ENCODE results near the gene TTC34. TPM values are rescaled to one million over a fixed set of nuclear protein-coding genes. Genes with fewer than 3 reads are reported as not detected.

TTC34 gene
- total RNA-seq, 1 donor from 2014 or later, result 0.94 TPM

- intact Hi-C loops (cut with micrococcal nuclease), result no loop called here
- Mint-ChIP-seq H3K4me3 (ENCODE audit: low read depth) (no peak overlapping the region), H3K27ac (no peak overlapping the region), H3K9me3 (no peaks in the 10 kb centered on the region), H3K27me3 (ENCODE audit: low read depth) (peaks cover 8% of the 10 kb centered on the region), H3K36me3 (ENCODE audit: low read depth) (no peaks in the 10 kb centered on the region), H3K4me1 (ENCODE audit: low read depth) (no peaks in the 10 kb centered on the region)
- DNase-seq (ENCODE audit: low spot score), result no peak
Measured at GRCh38 chr1:2602866-2603520, 198.5 kb downstream of the TTC34 start.

GRCh38 chr1:2602311-2602835 is 199.1 kb downstream of the TTC34 start:
- Mint-ChIP-seq H3K27ac (no peak overlapping the region), H3K27me3 (ENCODE audit: low read depth) (peaks cover 8% of the 10 kb centered on the region), H3K9me3 (no peaks in the 10 kb centered on the region), H3K4me1 (ENCODE audit: low read depth) (no peaks in the 10 kb centered on the region), H3K36me3 (ENCODE audit: low read depth) (no peaks in the 10 kb centered on the region), H3K4me3 (ENCODE audit: low read depth) (no peak overlapping the region)
- intact Hi-C loops (cut with micrococcal nuclease), result no loop called here
- DNase-seq (ENCODE audit: low spot score), result no peak

- Mint-ChIP-seq H3K9me3 (no peaks in the 10 kb centered on the region), H3K4me3 (ENCODE audit: low read depth) (no peak overlapping the region), H3K27ac (no peak overlapping the region), H3K27me3 (ENCODE audit: low read depth) (peaks cover 8% of the 10 kb centered on the region), H3K4me1 (ENCODE audit: low read depth) (no peaks in the 10 kb centered on the region), H3K36me3 (ENCODE audit: low read depth) (no peaks in the 10 kb centered on the region)
- intact Hi-C loops (cut with micrococcal nuclease), result no loop called here
- DNase-seq (ENCODE audit: low spot score), result no peak
Measured at GRCh38 chr1:2601721-2602303, 199.7 kb downstream of the TTC34 start.

GRCh38 chr1:2598329-2598931 is 203.1 kb downstream of the TTC34 start:
- H3K4me3 Mint-ChIP-seq (ENCODE audit: low read depth), result no peak overlapping the region
- peaks cover 8% of the 10 kb centered on the region for H3K27me3 Mint-ChIP-seq (ENCODE audit: low read depth)
- DNase-seq (ENCODE audit: low spot score), result no peak
- H3K4me1 Mint-ChIP-seq (ENCODE audit: low read depth), result no peaks in the 10 kb centered on the region
- no peaks in the 10 kb centered on the region for H3K9me3 Mint-ChIP-seq
- H3K36me3 Mint-ChIP-seq (ENCODE audit: low read depth), result no peaks in the 10 kb centered on the region
- no peak overlapping the region for H3K27ac Mint-ChIP-seq
- intact Hi-C loops (cut with micrococcal nuclease), result no loop called here

GRCh38 chr1:2597441-2598328 is 203.8 kb downstream of the TTC34 start:
- H3K36me3 Mint-ChIP-seq (ENCODE audit: low read depth), result no peaks in the 10 kb centered on the region
- no peaks in the 10 kb centered on the region for H3K9me3 Mint-ChIP-seq
- H3K4me1 Mint-ChIP-seq (ENCODE audit: low read depth), result peaks cover 2% of the 10 kb centered on the region
- DNase-seq (ENCODE audit: low spot score), result no peak
- intact Hi-C loops (cut with micrococcal nuclease), result no loop called here
- H3K4me3 Mint-ChIP-seq (ENCODE audit: low read depth), result no peak overlapping the region
- H3K27ac Mint-ChIP-seq, result no peak overlapping the region
- H3K27me3 Mint-ChIP-seq (ENCODE audit: low read depth), result peaks cover 8% of the 10 kb centered on the region

- Mint-ChIP-seq H3K4me3 (ENCODE audit: low read depth) (no peak overlapping the region), H3K4me1 (ENCODE audit: low read depth) (peaks cover 2% of the 10 kb centered on the region), H3K27me3 (ENCODE audit: low read depth) (peaks cover 8% of the 10 kb centered on the region), H3K27ac (no peak overlapping the region), H3K36me3 (ENCODE audit: low read depth) (no peaks in the 10 kb centered on the region), H3K9me3 (no peaks in the 10 kb centered on the region)
- no peak for DNase-seq (ENCODE audit: low spot score)
- intact Hi-C loops (cut with micrococcal nuclease), result no loop called here
Measured at GRCh38 chr1:2596530-2597333, 204.8 kb downstream of the TTC34 start.

- intact Hi-C loops (cut with micrococcal nuclease), result no loop called here
- Mint-ChIP-seq H3K27me3 (ENCODE audit: low read depth) (peaks cover 4% of the 10 kb centered on the region), H3K4me3 (ENCODE audit: low read depth) (no peak overlapping the region), H3K9me3 (no peaks in the 10 kb centered on the region), H3K27ac (no peak overlapping the region), H3K4me1 (ENCODE audit: low read depth) (peaks cover 2% of the 10 kb centered on the region), H3K36me3 (ENCODE audit: low read depth) (no peaks in the 10 kb centered on the region)
- no peak for DNase-seq (ENCODE audit: low spot score)
Measured at GRCh38 chr1:2595812-2596529, 205.5 kb downstream of the TTC34 start.

- H3K27me3 Mint-ChIP-seq (ENCODE audit: low read depth), result peaks cover 4% of the 10 kb centered on the region
- intact Hi-C loops (cut with micrococcal nuclease), result no loop called here
- no peaks in the 10 kb centered on the region for H3K9me3 Mint-ChIP-seq
- no peak for DNase-seq (ENCODE audit: low spot score)
- no peak overlapping the region for H3K27ac Mint-ChIP-seq
- H3K4me3 Mint-ChIP-seq (ENCODE audit: low read depth), result no peak overlapping the region
- H3K4me1 Mint-ChIP-seq (ENCODE audit: low read depth), result peaks cover 2% of the 10 kb centered on the region
- H3K36me3 Mint-ChIP-seq (ENCODE audit: low read depth), result no peaks in the 10 kb centered on the region
Measured at GRCh38 chr1:2595261-2595811, 206.2 kb downstream of the TTC34 start.

GRCh38 chr1:2594641-2595131 is 206.8 kb downstream of the TTC34 start:
- intact Hi-C loops (cut with micrococcal nuclease), result no loop called here
- Mint-ChIP-seq H3K4me1 (ENCODE audit: low read depth) (peaks cover 2% of the 10 kb centered on the region), H3K36me3 (ENCODE audit: low read depth) (peaks cover under 1% of the 10 kb centered on the region), H3K4me3 (ENCODE audit: low read depth) (no peak overlapping the region), H3K27me3 (ENCODE audit: low read depth) (peaks cover 4% of the 10 kb centered on the region), H3K9me3 (no peaks in the 10 kb centered on the region), H3K27ac (no peak overlapping the region)
- no peak for DNase-seq (ENCODE audit: low spot score)

- Mint-ChIP-seq H3K9me3 (no peaks in the 10 kb centered on the region), H3K4me3 (ENCODE audit: low read depth) (no peak overlapping the region), H3K4me1 (ENCODE audit: low read depth) (peaks cover 2% of the 10 kb centered on the region), H3K36me3 (ENCODE audit: low read depth) (peaks cover 4% of the 10 kb centered on the region), H3K27ac (no peak overlapping the region), H3K27me3 (ENCODE audit: low read depth) (peaks cover 4% of the 10 kb centered on the region)
- intact Hi-C loops (cut with micrococcal nuclease), result no loop called here
- DNase-seq (ENCODE audit: low spot score), result no peak
Measured at GRCh38 chr1:2594001-2594640, 207.4 kb downstream of the TTC34 start.

GRCh38 chr1:2593251-2593878 is 208.1 kb downstream of the TTC34 start:
- no peak for DNase-seq (ENCODE audit: low spot score)
- intact Hi-C loops (cut with micrococcal nuclease), result no loop called here
- peaks cover 1% of the 10 kb centered on the region for H3K27me3 Mint-ChIP-seq (ENCODE audit: low read depth)

More at GRCh38 chr1:2593251-2593878, 208.1 kb downstream of the TTC34 start:
- Mint-ChIP-seq H3K9me3 (no peaks in the 10 kb centered on the region), H3K4me3 (ENCODE audit: low read depth) (no peak overlapping the region), H3K4me1 (ENCODE audit: low read depth) (peaks cover 2% of the 10 kb centered on the region), H3K36me3 (ENCODE audit: low read depth) (peaks cover 4% of the 10 kb centered on the region), H3K27ac (no peak overlapping the region)
